Measurements from ENCODE around the gene ROR2.

Gene ROR2

GRCh38 chr9:91698266-91698665 lies 251.8 kb downstream of the ROR2 start:
- Mint-ChIP-seq H3K9me3 (ENCODE audit: low read depth) (peaks cover 3% of the 10 kb centered on the region), H3K27me3 (peaks cover 3% of the 10 kb centered on the region), H3K27ac (no peak overlapping the region), H3K4me1 (ENCODE audit: low read depth) (peaks cover 6% of the 10 kb centered on the region), H3K4me3 (no peak overlapping the region), H3K36me3 (no peaks in the 10 kb centered on the region)

- Mint-ChIP-seq H3K27ac (no peak overlapping the region), H3K4me3 (no peak overlapping the region), H3K36me3 (no peaks in the 10 kb centered on the region)
Measured at GRCh38 chr9:91697201-91697600, 252.8 kb downstream of the ROR2 start.

GRCh38 chr9:91694081-91694870 lies 255.8 kb downstream of the ROR2 start:
- Mint-ChIP-seq H3K36me3 (no peaks in the 10 kb centered on the region), H3K27me3 (peaks cover 3% of the 10 kb centered on the region), H3K9me3 (ENCODE audit: low read depth) (no peaks in the 10 kb centered on the region), H3K4me3 (no peak overlapping the region), H3K27ac (no peak overlapping the region), H3K4me1 (ENCODE audit: low read depth) (peaks cover 6% of the 10 kb centered on the region)

More at GRCh38 chr9:91697201-91697600, 252.8 kb downstream of the ROR2 start:
- peaks cover 6% of the 10 kb centered on the region for H3K4me1 Mint-ChIP-seq (ENCODE audit: low read depth)
- H3K9me3 Mint-ChIP-seq (ENCODE audit: low read depth), result no peaks in the 10 kb centered on the region
- no peaks in the 10 kb centered on the region for H3K27me3 Mint-ChIP-seq

GRCh38 chr9:91693226-91693625 lies 256.8 kb downstream of the ROR2 start:
- Mint-ChIP-seq H3K9me3 (ENCODE audit: low read depth) (no peaks in the 10 kb centered on the region), H3K27ac (no peak overlapping the region), H3K36me3 (no peaks in the 10 kb centered on the region), H3K4me3 (no peak overlapping the region), H3K27me3 (peaks cover 3% of the 10 kb centered on the region), H3K4me1 (ENCODE audit: low read depth) (peaks cover 6% of the 10 kb centered on the region)

GRCh38 chr9:91690540-91691249 lies 259.3 kb downstream of the ROR2 start:
- H3K27ac Mint-ChIP-seq, result no peak overlapping the region
- H3K27me3 Mint-ChIP-seq, result peaks cover 3% of the 10 kb centered on the region
- no peak overlapping the region for H3K4me3 Mint-ChIP-seq
- peaks cover 2% of the 10 kb centered on the region for H3K4me1 Mint-ChIP-seq (ENCODE audit: low read depth)
- no peaks in the 10 kb centered on the region for H3K36me3 Mint-ChIP-seq
- no peaks in the 10 kb centered on the region for H3K9me3 Mint-ChIP-seq (ENCODE audit: low read depth)

- H3K4me3 Mint-ChIP-seq, result no peak overlapping the region
- no peaks in the 10 kb centered on the region for H3K9me3 Mint-ChIP-seq (ENCODE audit: low read depth)
- H3K4me1 Mint-ChIP-seq (ENCODE audit: low read depth), result no peaks in the 10 kb centered on the region
- no peak overlapping the region for H3K27ac Mint-ChIP-seq
- peaks cover 3% of the 10 kb centered on the region for H3K27me3 Mint-ChIP-seq
- H3K36me3 Mint-ChIP-seq, result no peaks in the 10 kb centered on the region
Measured at GRCh38 chr9:91689006-91689405, 261.0 kb downstream of the ROR2 start.

- no peaks in the 10 kb centered on the region for H3K9me3 Mint-ChIP-seq (ENCODE audit: low read depth)
- H3K4me3 Mint-ChIP-seq, result no peak overlapping the region
- H3K27me3 Mint-ChIP-seq, result peaks cover 15% of the 10 kb centered on the region
- no peaks in the 10 kb centered on the region for H3K36me3 Mint-ChIP-seq
- H3K27ac Mint-ChIP-seq, result no peak overlapping the region
- peaks cover 3% of the 10 kb centered on the region for H3K4me1 Mint-ChIP-seq (ENCODE audit: low read depth)
Measured at GRCh38 chr9:91683269-91683668, 266.8 kb downstream of the ROR2 start.

GRCh38 chr9:91682806-91683205 lies 267.2 kb downstream of the ROR2 start:
- H3K36me3 Mint-ChIP-seq, result no peaks in the 10 kb centered on the region
- H3K27me3 Mint-ChIP-seq, result peaks cover 15% of the 10 kb centered on the region
- no peaks in the 10 kb centered on the region for H3K9me3 Mint-ChIP-seq (ENCODE audit: low read depth)
- no peak overlapping the region for H3K27ac Mint-ChIP-seq
- peaks cover 3% of the 10 kb centered on the region for H3K4me1 Mint-ChIP-seq (ENCODE audit: low read depth)
- no peak overlapping the region for H3K4me3 Mint-ChIP-seq

- H3K27me3 Mint-ChIP-seq, result peaks cover 21% of the 10 kb centered on the region
- no peak overlapping the region for H3K27ac Mint-ChIP-seq
- H3K9me3 Mint-ChIP-seq (ENCODE audit: low read depth), result no peaks in the 10 kb centered on the region
- H3K36me3 Mint-ChIP-seq, result no peaks in the 10 kb centered on the region
- peaks cover 3% of the 10 kb centered on the region for H3K4me1 Mint-ChIP-seq (ENCODE audit: low read depth)
- peak overlapping the region; percentile 46 for H3K4me3 Mint-ChIP-seq
Measured at GRCh38 chr9:91681461-91682305, 268.3 kb downstream of the ROR2 start.

- Mint-ChIP-seq H3K27me3 (peaks cover 21% of the 10 kb centered on the region), H3K4me1 (ENCODE audit: low read depth) (peaks cover 3% of the 10 kb centered on the region), H3K36me3 (no peaks in the 10 kb centered on the region), H3K27ac (no peak overlapping the region), H3K4me3 (no peak overlapping the region), H3K9me3 (ENCODE audit: low read depth) (no peaks in the 10 kb centered on the region)
Measured at GRCh38 chr9:91680998-91681397, 269.0 kb downstream of the ROR2 start.

- Mint-ChIP-seq H3K4me3 (no peak overlapping the region), H3K36me3 (no peaks in the 10 kb centered on the region), H3K4me1 (ENCODE audit: low read depth) (peaks cover 3% of the 10 kb centered on the region), H3K27ac (no peak overlapping the region), H3K27me3 (peaks cover 21% of the 10 kb centered on the region), H3K9me3 (ENCODE audit: low read depth) (no peaks in the 10 kb centered on the region)
Measured at GRCh38 chr9:91680106-91680505, 269.9 kb downstream of the ROR2 start.

- Mint-ChIP-seq H3K27me3 (peaks cover 21% of the 10 kb centered on the region), H3K4me3 (no peak overlapping the region)
Measured at GRCh38 chr9:91678807-91679580, 271.0 kb downstream of the ROR2 start.

GRCh38 chr9:91677822-91678436 lies 272.1 kb downstream of the ROR2 start:
- Mint-ChIP-seq H3K9me3 (ENCODE audit: low read depth) (no peaks in the 10 kb centered on the region), H3K36me3 (no peaks in the 10 kb centered on the region), H3K27ac (no peak overlapping the region), H3K4me3 (no peak overlapping the region), H3K27me3 (peaks cover 21% of the 10 kb centered on the region), H3K4me1 (ENCODE audit: low read depth) (peaks cover 3% of the 10 kb centered on the region)

More at GRCh38 chr9:91678807-91679580, 271.0 kb downstream of the ROR2 start:
- H3K36me3 Mint-ChIP-seq, result no peaks in the 10 kb centered on the region
- no peaks in the 10 kb centered on the region for H3K9me3 Mint-ChIP-seq (ENCODE audit: low read depth)
- peaks cover 3% of the 10 kb centered on the region for H3K4me1 Mint-ChIP-seq (ENCODE audit: low read depth)
- no peak overlapping the region for H3K27ac Mint-ChIP-seq

- Mint-ChIP-seq H3K9me3 (ENCODE audit: low read depth) (no peaks in the 10 kb centered on the region), H3K27me3 (peaks cover 19% of the 10 kb centered on the region), H3K4me3 (no peak overlapping the region), H3K27ac (no peak overlapping the region), H3K36me3 (no peaks in the 10 kb centered on the region), H3K4me1 (ENCODE audit: low read depth) (peaks cover 3% of the 10 kb centered on the region)
Measured at GRCh38 chr9:91677331-91677730, 272.7 kb downstream of the ROR2 start.

Data from activated naive CD8-positive, alpha-beta T cell (primary cell).